Aorta (tissue), 5 donors: ENCODE measurements around the gene LUC7L. TPM values are rescaled to one million over a fixed set of nuclear protein-coding genes. Genes with fewer than 3 reads are reported as not detected.

ENCODE experiments used
- ATAC-seq: fragments of 200-7000 bp; cut with Tn5 transposase; one replicate; pipeline ENCODE4 v1.9.1; 2022; ENCODE audit warnings: moderate library complexity; ENCODE audit not compliant: low FRiP score
- DNase-seq, 2 donors: peaks; one replicate each; pipeline ENCODE4 v3.0.0-alpha.2; 2020
- H3K27ac ChIP-seq, 2 donors: one replicate each; pipeline ENCODE4 v1.5.1; 2013; ENCODE audit warnings: low read length in 2 of 2, mild to moderate bottlenecking in 2 of 2, moderate library complexity in 2 of 2, control low read depth in 1 of 2, inconsistent platforms in 1 of 2, low read depth in 1 of 2
- H3K27me3 ChIP-seq, 2 donors: one replicate each; pipeline ENCODE4 v1.6.1; 2013; ENCODE audit warnings: control low read depth in 1 of 2, low read length in 1 of 2, mild to moderate bottlenecking in 1 of 2, moderate library complexity in 1 of 2; ENCODE audit not compliant: insufficient read depth in 2 of 2, control insufficient read depth in 1 of 2
- H3K36me3 ChIP-seq, 2 donors: one replicate each; pipeline ENCODE4 v1.6.1; 2013; ENCODE audit warnings: control low read depth in 1 of 2, low read length in 1 of 2, mild to moderate bottlenecking in 1 of 2; ENCODE audit not compliant: insufficient read depth in 2 of 2, control insufficient read depth in 1 of 2
- H3K4me1 ChIP-seq, 2 donors: one replicate each; pipeline ENCODE4 v1.6.1; 2013; ENCODE audit warnings: low read length in 2 of 2, control low read depth in 1 of 2, mild to moderate bottlenecking in 1 of 2, moderate library complexity in 1 of 2; ENCODE audit not compliant: insufficient read depth in 2 of 2, control insufficient read depth in 1 of 2
- H3K4me3 ChIP-seq, 2 donors: one replicate each; pipeline ENCODE4 v1.5.1; 2013; ENCODE audit warnings: low read length in 2 of 2, control low read depth in 1 of 2, mild to moderate bottlenecking in 1 of 2
- H3K9me3 ChIP-seq: one replicate; pipeline ENCODE4 v1.6.1; 2013; ENCODE audit warnings: mild to moderate bottlenecking, low read length; ENCODE audit not compliant: control insufficient read depth
- WGBS, 2 donors: extraction: QIAGEN DNeasy Blood & Tissue Kit; methylation state at CpG; one replicate each; pipeline ENCODE4 v1.1.7; 2013; 5-methylcytosine and 5-hydroxymethylcytosine counted together
- intact Hi-C, 2 donors: fragments of 100-400 bp; cut with DNase I; formaldehyde crosslinking; loops; one replicate each; pipeline versions ENCODE4 v1.14.2 to v1.15.0; 2022
- polyA plus RNA-seq, 2 donors: library from polyadenylated mRNA; stranded (reverse); fragments of 200-250 nt; gene quantifications; one replicate each; pipeline ENCODE4 v1.2.3, GENCODE V29; 2013
- total RNA-seq, 2 donors: library from RNA; stranded (reverse); fragmentation: NEBNext Ultra II Directional; extraction: Animal tissue kit (Norgen Biotek cat#: 25700); gene quantifications; one replicate each; pipeline ENCODE4 v1.2.1, GENCODE V29; 2021
- donor health status: healthy with polysubstance abuse.
- donor health status: Bipolar disorder and iron deficiency.
- donor health status: DM: no; HTN: no; CAD: no.
- donor health status: DM: no; HTN: no; CAD: no.
- donor health status: DM: yes; HTN: yes; CAD: no.

The LUC7L gene
- total and polyA plus RNA-seq, 4 donors: 28.4 to 346 (median 84.0) TPM

GRCh38 chr16:193441-193840 lies 35.8 kb downstream of the LUC7L start:
- Histone ChIP-seq H3K36me3 (peaks cover 2 to 28% of the 10 kb centered on the region in 2 donors), H3K27me3 (no peaks in the 10 kb centered on the region), H3K9me3 (no peaks in the 10 kb centered on the region), H3K27ac (no peak overlapping the region), H3K4me1 (no peaks in the 10 kb centered on the region), H3K4me3 (no peak overlapping the region)
- ATAC-seq: no peak
- no peak for DNase-seq
- WGBS, 2 donors: 90 to 91% methylated on average over 14 to 15 of the region's 15 CpGs
- intact Hi-C loops: no loop called here

GRCh38 chr16:192686-193085 lies 36.6 kb downstream of the LUC7L start:
- H3K36me3 ChIP-seq: peaks cover 0 to 25% of the 10 kb centered on the region in 2 donors
- DNase-seq: no peak

GRCh38 chr16:191831-192230 lies 37.4 kb downstream of the LUC7L start:
- H3K36me3 ChIP-seq: peaks cover 0 to 24% of the 10 kb centered on the region in 2 donors
- H3K9me3 ChIP-seq: no peaks in the 10 kb centered on the region
- H3K4me1 ChIP-seq: no peaks in the 10 kb centered on the region
- DNase-seq (peak in 1 of 2 donors; percentile 12), ATAC-seq (no peak)
- H3K4me3 ChIP-seq: no peak overlapping the region
- intact Hi-C loops: no loop called here
- no peak overlapping the region for H3K27ac ChIP-seq
- no peaks in the 10 kb centered on the region for H3K27me3 ChIP-seq
- 89 to 91% methylated on average over 4 of the region's 4 CpGs for WGBS, 2 donors

More at GRCh38 chr16:192686-193085, 36.6 kb downstream of the LUC7L start:
- 91 to 93% methylated on average over 11 of the region's 11 CpGs for WGBS, 2 donors
- intact Hi-C loops: no loop called here
- no peak for ATAC-seq
- H3K4me1 ChIP-seq: no peaks in the 10 kb centered on the region
- no peaks in the 10 kb centered on the region for H3K9me3 ChIP-seq
- H3K4me3 ChIP-seq: no peak overlapping the region
- no peaks in the 10 kb centered on the region for H3K27me3 ChIP-seq
- no peak overlapping the region for H3K27ac ChIP-seq

- WGBS, 2 donors: 93% methylated on average over 34 of the region's 34 CpGs
- H3K9me3 ChIP-seq: no peaks in the 10 kb centered on the region
- intact Hi-C loops: no loop called here
- H3K36me3 ChIP-seq: peaks cover 0 to 20% of the 10 kb centered on the region in 2 donors
- H3K4me3 ChIP-seq: no peak overlapping the region
- H3K27ac ChIP-seq: no peak overlapping the region
- peak in 1 of 2 donors; percentile 34 for DNase-seq
- no peaks in the 10 kb centered on the region for H3K4me1 ChIP-seq
- H3K27me3 ChIP-seq: no peaks in the 10 kb centered on the region
- ATAC-seq: peak; percentile 46
Measured at GRCh38 chr16:189604-190186, 39.6 kb downstream of the LUC7L start.

- intact Hi-C loops: no loop called here
- no peak overlapping the region for H3K4me3 ChIP-seq
- ATAC-seq: no peak
- no peaks in the 10 kb centered on the region for H3K4me1 ChIP-seq
- DNase-seq: peak in 1 of 2 donors; percentile 23
- peaks cover 0 to 20% of the 10 kb centered on the region in 2 donors for H3K36me3 ChIP-seq
- no peaks in the 10 kb centered on the region for H3K27me3 ChIP-seq
- H3K27ac ChIP-seq: no peak overlapping the region
- H3K9me3 ChIP-seq: no peaks in the 10 kb centered on the region
- WGBS, 2 donors: 78 to 79% methylated on average over 8 of the region's 8 CpGs
Measured at GRCh38 chr16:188674-189073, 40.6 kb downstream of the LUC7L start.

GRCh38 chr16:187330-187729 lies 41.9 kb downstream of the LUC7L start:
- ATAC-seq: no peak
- 93 to 96% methylated on average over 8 of the region's 8 CpGs for WGBS, 2 donors
- H3K4me3 ChIP-seq: no peak overlapping the region
- intact Hi-C loops: no loop called here
- peak in 1 of 2 donors; percentile 26 for DNase-seq
- no peak overlapping the region for H3K27ac ChIP-seq
- no peaks in the 10 kb centered on the region for H3K4me1 ChIP-seq
- no peaks in the 10 kb centered on the region for H3K27me3 ChIP-seq
- H3K9me3 ChIP-seq: no peaks in the 10 kb centered on the region
- peaks cover 0 to 18% of the 10 kb centered on the region in 2 donors for H3K36me3 ChIP-seq

GRCh38 chr16:185691-186090 lies 43.6 kb downstream of the LUC7L start:
- Histone ChIP-seq H3K4me3 (no peak overlapping the region), H3K36me3 (peaks cover 0 to 10% of the 10 kb centered on the region in 2 donors), H3K27me3 (no peaks in the 10 kb centered on the region), H3K27ac (no peak overlapping the region), H3K9me3 (no peaks in the 10 kb centered on the region), H3K4me1 (no peaks in the 10 kb centered on the region)
- DNase-seq: no peak
- intact Hi-C loops: no loop called here
- no peak for ATAC-seq
- WGBS, 2 donors: 80 to 84% methylated on average over 10 to 11 of the region's 11 CpGs

GRCh38 chr16:185213-185612 lies 44.0 kb downstream of the LUC7L start:
- no peaks in the 10 kb centered on the region for H3K9me3 ChIP-seq
- intact Hi-C loops: no loop called here
- peak in 1 of 2 donors; percentile 19 for DNase-seq
- no peak overlapping the region for H3K27ac ChIP-seq
- no peak for ATAC-seq
- WGBS, 2 donors: 86 to 88% methylated on average over 13 of the region's 13 CpGs
- H3K36me3 ChIP-seq: peaks cover 0 to 10% of the 10 kb centered on the region in 2 donors
- H3K4me3 ChIP-seq: no peak overlapping the region
- no peaks in the 10 kb centered on the region for H3K4me1 ChIP-seq
- H3K27me3 ChIP-seq: no peaks in the 10 kb centered on the region

GRCh38 chr16:183005-183404 lies 46.2 kb downstream of the LUC7L start:
- 69 to 76% methylated on average over 7 of the region's 7 CpGs for WGBS, 2 donors
- intact Hi-C loops: loop anchor here in 1 of 2 donors (5.0 kb wide), 1 partner anchor 76 kb away; no protein-coding TSS in a partner anchor
- no peaks in the 10 kb centered on the region for H3K9me3 ChIP-seq
- peaks cover 0 to 2% of the 10 kb centered on the region in 2 donors for H3K36me3 ChIP-seq
- H3K27me3 ChIP-seq: no peaks in the 10 kb centered on the region
- DNase-seq (peak in 1 of 2 donors; percentile 10), ATAC-seq (no peak)
- no peak overlapping the region for H3K4me3 ChIP-seq
- no peak overlapping the region for H3K27ac ChIP-seq
- no peaks in the 10 kb centered on the region for H3K4me1 ChIP-seq
